Activated CD4-positive, alpha-beta memory T cell treated with anti-CD3 and anti-CD28 coated beads, Interleukin-2, amount 10 ng/mL, durations not matched to agents 7 days and 5 days (primary cell): ENCODE data around the gene CLPTM1L. TPM values are rescaled to one million over a fixed set of nuclear protein-coding genes. Genes with fewer than 3 reads are reported as not detected.
"Not testable (repeated sequence)": the region's sequence is repeated elsewhere in the genome, so short reads cannot be mapped to it uniquely, and the experiment has no call there.

ENCODE experiments used
- CTCF ChIA-PET: fragments of 350-600 bp; sonication (Branson Sonifier 250); formaldehyde crosslinking; loops from one replicate; lab custom pipeline; 2021; ENCODE audit warnings: antibody characterized with exemption, inconsistent platforms; lab: Charles Lee
- POLR2A ChIA-PET: fragments of 350-600 bp; sonication (Branson Sonifier 250); formaldehyde crosslinking; loops from one replicate; lab custom pipeline; 2021; ENCODE audit warnings: antibody characterized with exemption; lab: Charles Lee
- DNase-seq: peaks from one replicate; pipeline ENCODE4 v3.0.0-alpha.2; 2020
- H3K27ac Mint-ChIP-seq: one replicate; pipeline ENCODE4 v1.8.0; 2021; ENCODE audit warnings: mild to moderate bottlenecking, mixed read lengths
- H3K27me3 Mint-ChIP-seq: one replicate; pipeline ENCODE4 v1.8.0; 2021; ENCODE audit warnings: mixed read lengths
- H3K36me3 Mint-ChIP-seq: one replicate; pipeline ENCODE4 v1.8.0; 2021; ENCODE audit warnings: low read depth, mixed read lengths
- H3K4me1 Mint-ChIP-seq: one replicate; pipeline ENCODE4 v1.8.0; 2021; ENCODE audit warnings: mixed read lengths
- H3K4me3 Mint-ChIP-seq: one replicate; pipeline ENCODE4 v1.8.0; 2021; ENCODE audit warnings: mild to moderate bottlenecking, mixed read lengths
- H3K9me3 Mint-ChIP-seq: one replicate; pipeline ENCODE4 v1.8.0; 2021; ENCODE audit warnings: mixed read lengths
- total RNA-seq, 2 experiments: library from RNA; stranded (reverse); gene quantifications; one replicate each; pipeline ENCODE4 v1.2.3, GENCODE V29; 2021

The CLPTM1L gene
- total RNA-seq, 2 experiments from 2014 or later = 99.7 to 101 TPM

DNA sequence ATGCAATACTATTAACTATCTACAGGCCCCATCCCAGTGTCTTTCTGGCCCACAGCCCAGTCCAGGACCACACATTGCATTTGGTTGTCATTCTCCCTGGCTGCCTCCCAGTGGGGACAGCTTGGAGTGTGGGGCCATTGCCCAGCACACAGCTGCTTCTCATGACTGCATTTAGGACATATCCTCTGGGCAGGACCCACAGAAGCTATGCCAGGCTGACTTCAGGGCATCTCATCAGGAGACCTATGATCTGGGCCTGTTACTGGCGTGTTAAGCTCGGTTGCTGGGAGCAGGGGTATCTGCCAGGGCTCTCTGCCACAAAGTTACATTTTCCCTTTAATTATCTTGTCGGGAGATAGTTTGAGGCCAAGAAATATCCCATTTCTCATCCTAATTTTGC is 32.1 kb upstream of the CLPTM1L start:
- Mint-ChIP-seq H3K9me3 (no peaks in the 10 kb centered on the region), H3K27ac (no peak overlapping the region), H3K36me3 (no peaks in the 10 kb centered on the region), H3K4me3 (no peak overlapping the region), H3K4me1 (peaks cover 15% of the 10 kb centered on the region), H3K27me3 (peaks cover 5% of the 10 kb centered on the region)
- ChIA-PET CTCF (no interaction called here), POLR2A (no interaction called here)
- no peak for DNase-seq

DNA sequence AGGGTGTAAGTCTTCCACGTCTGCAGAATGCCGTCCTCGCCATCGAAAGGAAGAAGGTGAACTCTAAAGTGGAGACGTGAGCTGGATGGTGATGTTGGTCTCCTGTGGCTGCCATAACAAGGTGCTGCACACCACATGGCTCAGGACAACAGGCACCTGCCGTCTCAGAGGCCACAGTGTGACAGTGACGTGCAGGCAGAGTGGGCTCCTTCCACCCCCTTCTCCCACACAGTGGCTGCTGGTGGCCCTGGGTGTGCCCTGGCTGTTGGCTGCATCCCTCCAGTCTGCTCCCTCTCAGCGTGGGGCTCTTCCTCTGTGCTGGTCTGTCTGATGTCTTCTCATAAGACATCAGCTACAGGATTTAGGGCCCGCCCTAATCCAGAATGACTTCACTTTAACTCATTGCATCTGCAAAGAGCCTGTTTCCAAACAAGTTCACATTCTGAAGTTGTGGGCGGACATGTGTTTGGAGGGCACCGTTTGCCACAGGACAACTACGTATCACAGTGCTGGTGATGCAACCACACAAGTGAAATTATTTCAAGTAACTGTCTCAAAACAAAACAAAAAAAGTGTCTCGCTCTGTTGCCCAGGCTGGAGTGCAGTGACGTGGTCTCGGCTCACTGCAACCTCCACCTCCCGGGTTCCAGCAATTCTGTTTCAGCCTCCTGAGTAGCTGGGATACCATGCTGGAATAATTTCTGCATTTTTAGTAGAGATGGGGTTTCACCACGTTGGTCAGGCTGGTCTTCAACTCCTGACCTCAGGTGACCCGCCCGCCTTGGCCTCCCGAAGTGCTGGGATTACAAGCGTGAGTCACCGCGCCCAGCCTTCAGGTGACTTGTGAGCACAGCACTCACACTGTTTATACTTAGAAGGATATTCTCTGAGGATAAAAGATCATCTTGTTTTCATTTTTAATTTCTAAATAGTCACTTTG is 31.2 kb upstream of the CLPTM1L start:
- CTCF ChIA-PET = no interaction called here
- H3K27me3 Mint-ChIP-seq = peaks cover 5% of the 10 kb centered on the region
- no peak for DNase-seq
- H3K4me1 Mint-ChIP-seq = peaks cover 10% of the 10 kb centered on the region
- H3K9me3 Mint-ChIP-seq = no peaks in the 10 kb centered on the region
- no peaks in the 10 kb centered on the region for H3K36me3 Mint-ChIP-seq
- POLR2A ChIA-PET = interaction anchor here (0.9 kb wide), 1 partner anchor 10 kb away, joined by 3 read pairs; no protein-coding TSS in a partner anchor
- H3K4me3 Mint-ChIP-seq = no peak overlapping the region
- H3K27ac Mint-ChIP-seq = no peak overlapping the region

GRCh38 chr5:1374679-1375055 is 29.8 kb upstream of the CLPTM1L start:
- no peak overlapping the region for H3K27ac Mint-ChIP-seq
- peaks cover under 1% of the 10 kb centered on the region for H3K4me1 Mint-ChIP-seq
- no peak overlapping the region for H3K4me3 Mint-ChIP-seq
- H3K36me3 Mint-ChIP-seq = no peaks in the 10 kb centered on the region
- peaks cover 5% of the 10 kb centered on the region for H3K27me3 Mint-ChIP-seq
- no peaks in the 10 kb centered on the region for H3K9me3 Mint-ChIP-seq
- ChIA-PET POLR2A (no interaction called here), CTCF (no interaction called here)
- DNase-seq = no peak

DNA sequence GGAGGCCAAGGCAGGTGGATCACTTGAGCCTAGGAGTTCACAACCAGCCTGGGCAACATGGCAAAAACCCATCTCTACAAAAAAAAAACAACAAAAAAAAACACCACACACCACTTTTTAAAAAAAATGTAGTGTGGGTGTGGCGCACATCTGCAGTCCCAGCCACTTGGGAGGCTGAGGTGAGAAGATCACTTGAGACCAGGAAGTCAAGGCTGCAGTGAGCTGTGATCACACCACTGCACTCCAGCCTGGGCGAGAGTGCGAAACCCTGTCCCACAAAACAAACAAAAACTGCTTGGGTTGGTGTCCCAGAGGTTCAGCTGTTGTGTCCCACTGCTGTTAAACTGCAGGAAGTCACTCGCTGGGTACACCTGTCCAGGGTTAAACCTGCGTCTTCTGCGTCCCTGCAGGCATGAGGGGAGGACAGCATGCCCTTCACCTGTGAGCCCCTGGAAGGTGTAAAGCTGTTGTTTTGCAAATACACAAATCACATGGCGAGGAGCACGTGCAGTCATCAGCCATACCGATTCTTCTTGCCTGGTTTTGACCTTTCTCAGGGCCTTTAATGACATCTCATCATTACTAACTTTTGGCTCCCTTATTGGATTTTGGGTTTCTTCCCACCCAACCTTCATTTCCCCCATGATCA is 29.3 kb upstream of the CLPTM1L start:
- Mint-ChIP-seq H3K27ac (no peak overlapping the region), H3K36me3 (no peaks in the 10 kb centered on the region), H3K27me3 (peaks cover 5% of the 10 kb centered on the region), H3K4me3 (no peak overlapping the region), H3K4me1 (no peaks in the 10 kb centered on the region), H3K9me3 (no peaks in the 10 kb centered on the region)
- no peak for DNase-seq
- ChIA-PET CTCF (no interaction called here), POLR2A (no interaction called here)

DNA sequence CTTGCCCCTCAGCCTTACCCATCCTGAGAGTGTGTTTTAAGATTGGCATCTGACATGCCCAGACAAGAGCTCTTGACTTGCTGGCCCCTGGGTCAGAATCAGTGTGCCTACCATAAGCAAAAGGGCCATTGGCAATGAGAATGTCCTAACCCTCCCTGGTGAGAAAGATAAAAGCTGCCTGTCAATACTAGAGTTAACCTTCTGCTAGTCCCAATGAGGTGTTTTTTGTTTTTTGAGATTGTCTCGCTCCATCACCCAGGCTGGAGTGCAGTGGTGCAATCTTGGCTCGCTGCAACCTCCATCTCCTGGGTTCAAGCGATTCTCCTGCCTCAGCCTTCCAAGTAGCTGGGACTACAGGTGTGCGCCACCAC is 27.1 kb upstream of the CLPTM1L start:
- H3K27ac Mint-ChIP-seq = not testable (repeated sequence)

DNA sequence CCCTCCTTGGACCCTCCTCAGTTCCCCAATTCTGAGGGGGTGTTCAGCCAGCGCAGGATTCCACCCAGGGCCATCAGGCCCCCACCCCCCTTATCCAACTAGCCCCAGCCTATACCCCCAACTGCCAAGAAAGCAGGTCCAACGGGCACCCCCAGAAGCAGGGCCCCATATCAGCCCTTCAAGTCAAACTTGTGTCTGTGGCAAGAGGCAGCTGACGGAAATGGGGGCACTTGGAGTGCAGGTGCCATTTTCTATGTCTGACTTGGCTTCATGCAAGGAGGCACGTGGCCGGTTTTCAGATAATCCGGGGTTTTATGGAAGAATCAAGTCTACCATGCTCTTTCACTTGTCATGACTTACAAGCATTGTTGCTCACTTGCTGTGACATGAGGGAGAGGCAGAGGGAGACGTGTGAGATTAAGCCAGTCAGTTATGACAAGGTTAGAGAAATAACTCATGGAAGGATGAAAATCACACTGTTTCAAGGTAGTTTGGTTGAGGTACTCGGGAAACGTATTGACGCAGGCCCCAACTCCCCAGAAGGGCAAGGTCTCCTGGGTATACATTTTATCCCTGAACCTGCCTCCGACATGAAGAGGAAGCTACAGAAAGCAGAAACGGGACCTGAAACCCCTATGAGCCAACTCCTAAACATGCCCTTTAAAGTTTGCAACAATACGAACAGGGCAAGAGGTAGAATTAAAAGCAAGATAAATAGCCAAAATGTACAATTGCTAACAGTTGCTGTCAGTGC is 26.5 kb upstream of the CLPTM1L start:
- DNase-seq = no peak
- Mint-ChIP-seq H3K4me3 (no peak overlapping the region), H3K36me3 (no peaks in the 10 kb centered on the region), H3K27ac (no peak overlapping the region), H3K9me3 (no peaks in the 10 kb centered on the region), H3K27me3 (peaks cover 10% of the 10 kb centered on the region), H3K4me1 (no peaks in the 10 kb centered on the region)
- ChIA-PET CTCF (interaction anchor here (1.3 kb wide), 1 partner anchor 9 kb away, joined by 5 read pairs; no protein-coding TSS in a partner anchor), POLR2A (no interaction called here)

More for the DNA sequence above, 27.1 kb upstream of the CLPTM1L start:
- H3K4me1 Mint-ChIP-seq, H3K27me3 Mint-ChIP-seq, H3K36me3 Mint-ChIP-seq, DNase-seq, H3K9me3 Mint-ChIP-seq, POLR2A ChIA-PET, H3K4me3 Mint-ChIP-seq: not testable (repeated sequence)
- CTCF ChIA-PET = interaction anchor here (1.3 kb wide), 1 partner anchor 8 kb away, joined by 5 read pairs; no protein-coding TSS in a partner anchor

GRCh38 chr5:1370006-1370405 is 25.1 kb upstream of the CLPTM1L start:
- DNase-seq = no peak
- no peak overlapping the region for H3K4me3 Mint-ChIP-seq
- ChIA-PET POLR2A (no interaction called here), CTCF (no interaction called here)
- H3K36me3 Mint-ChIP-seq = no peaks in the 10 kb centered on the region
- no peak overlapping the region for H3K27ac Mint-ChIP-seq
- no peaks in the 10 kb centered on the region for H3K9me3 Mint-ChIP-seq
- H3K4me1 Mint-ChIP-seq = no peaks in the 10 kb centered on the region
- peaks cover 13% of the 10 kb centered on the region for H3K27me3 Mint-ChIP-seq

DNA sequence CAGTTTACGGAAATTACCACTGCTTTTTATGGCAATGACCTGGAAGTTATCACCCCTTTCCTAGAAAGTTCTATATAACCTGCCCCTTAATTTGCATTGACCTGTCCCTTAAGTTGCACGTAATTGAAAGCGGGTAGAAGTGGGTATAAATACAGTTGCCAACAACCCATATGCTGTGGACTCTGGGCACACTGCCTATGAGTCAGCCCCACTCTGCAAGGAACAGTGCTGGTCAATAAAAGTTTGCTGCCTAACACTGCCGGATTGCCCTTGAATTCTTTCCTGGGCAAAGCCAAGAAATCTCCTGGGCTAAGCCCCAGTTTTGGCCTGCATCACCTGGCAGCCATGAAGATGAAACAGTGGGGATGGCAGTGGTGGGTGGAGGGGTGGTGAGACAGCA is 23.9 kb upstream of the CLPTM1L start:
- ChIA-PET CTCF (no interaction called here), POLR2A (no interaction called here)
- no peak overlapping the region for H3K27ac Mint-ChIP-seq
- H3K27me3 Mint-ChIP-seq = peaks cover 13% of the 10 kb centered on the region
- DNase-seq = no peak
- no peaks in the 10 kb centered on the region for H3K9me3 Mint-ChIP-seq
- no peaks in the 10 kb centered on the region for H3K4me1 Mint-ChIP-seq
- no peaks in the 10 kb centered on the region for H3K36me3 Mint-ChIP-seq
- H3K4me3 Mint-ChIP-seq = no peak overlapping the region

DNA sequence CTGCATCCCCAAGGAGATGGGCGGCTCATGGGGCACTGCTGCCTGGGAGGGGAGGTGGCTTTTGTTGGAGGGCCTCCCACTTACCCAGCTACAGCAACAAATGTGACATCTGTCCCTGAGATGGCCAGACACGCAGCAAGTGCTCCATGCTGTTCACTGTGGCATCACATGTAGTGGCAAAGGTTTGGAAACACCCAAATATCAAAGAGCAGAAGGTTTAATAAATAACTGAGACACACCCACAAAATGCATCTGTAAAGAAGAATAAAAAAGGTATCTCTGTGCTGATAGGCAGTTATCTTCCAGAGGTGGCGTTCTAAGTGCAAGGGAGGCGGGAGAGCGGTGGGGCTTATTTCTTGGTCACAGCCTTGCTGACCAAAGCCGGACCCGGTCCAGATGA is 23.3 kb upstream of the CLPTM1L start:
- no peaks in the 10 kb centered on the region for H3K9me3 Mint-ChIP-seq
- no peak for DNase-seq
- no peaks in the 10 kb centered on the region for H3K4me1 Mint-ChIP-seq
- no peak overlapping the region for H3K4me3 Mint-ChIP-seq
- ChIA-PET CTCF (no interaction called here), POLR2A (no interaction called here)
- no peak overlapping the region for H3K27ac Mint-ChIP-seq
- peaks cover 16% of the 10 kb centered on the region for H3K27me3 Mint-ChIP-seq
- no peaks in the 10 kb centered on the region for H3K36me3 Mint-ChIP-seq

- Mint-ChIP-seq H3K36me3 (no peaks in the 10 kb centered on the region), H3K4me3 (no peak overlapping the region)
Measured at GRCh38 chr5:1367149-1367548, 22.2 kb upstream of the CLPTM1L start.

GRCh38 chr5:1366514-1366913 is 21.6 kb upstream of the CLPTM1L start:
- no peak overlapping the region for H3K27ac Mint-ChIP-seq
- POLR2A ChIA-PET = no interaction called here
- no peaks in the 10 kb centered on the region for H3K4me1 Mint-ChIP-seq
- CTCF ChIA-PET = no interaction called here
- no peak overlapping the region for H3K4me3 Mint-ChIP-seq
- no peaks in the 10 kb centered on the region for H3K36me3 Mint-ChIP-seq
- H3K9me3 Mint-ChIP-seq = no peaks in the 10 kb centered on the region
- no peak for DNase-seq
- H3K27me3 Mint-ChIP-seq = peaks cover 18% of the 10 kb centered on the region

More at GRCh38 chr5:1367149-1367548, 22.2 kb upstream of the CLPTM1L start:
- ChIA-PET POLR2A (no interaction called here), CTCF (no interaction called here)
- Mint-ChIP-seq H3K27ac (no peak overlapping the region), H3K27me3 (peaks cover 18% of the 10 kb centered on the region), H3K4me1 (no peaks in the 10 kb centered on the region), H3K9me3 (no peaks in the 10 kb centered on the region)
- no peak for DNase-seq

DNA sequence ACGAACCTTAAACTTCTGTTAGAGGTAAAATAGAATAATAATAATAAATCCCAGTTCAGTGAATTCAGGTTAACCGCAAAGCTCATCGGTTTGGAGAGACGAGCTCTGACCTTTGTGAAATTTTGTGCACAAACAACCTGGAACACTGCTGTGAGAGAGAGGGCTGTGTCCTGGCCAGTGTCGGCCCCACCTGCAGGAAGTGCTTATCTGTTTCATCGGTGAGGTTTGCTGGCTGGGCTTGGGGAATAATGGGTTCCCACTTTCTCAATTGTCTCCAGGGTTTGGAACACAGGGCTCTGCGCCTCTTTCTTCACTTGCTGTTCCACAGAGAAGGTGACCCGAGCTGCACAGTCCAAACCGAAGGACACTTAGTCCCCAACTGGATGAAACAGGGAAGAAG is 19.3 kb upstream of the CLPTM1L start:
- H3K36me3 Mint-ChIP-seq = no peaks in the 10 kb centered on the region
- ChIA-PET CTCF (interaction anchor here (1.4 kb wide), 1 partner anchor 16 kb away, joined by 3 read pairs; no protein-coding TSS in a partner anchor), POLR2A (no interaction called here)
- H3K4me1 Mint-ChIP-seq = no peaks in the 10 kb centered on the region
- no peak overlapping the region for H3K27ac Mint-ChIP-seq
- H3K9me3 Mint-ChIP-seq = no peaks in the 10 kb centered on the region
- H3K27me3 Mint-ChIP-seq = peaks cover 18% of the 10 kb centered on the region
- no peak overlapping the region for H3K4me3 Mint-ChIP-seq
- DNase-seq = no peak

DNA sequence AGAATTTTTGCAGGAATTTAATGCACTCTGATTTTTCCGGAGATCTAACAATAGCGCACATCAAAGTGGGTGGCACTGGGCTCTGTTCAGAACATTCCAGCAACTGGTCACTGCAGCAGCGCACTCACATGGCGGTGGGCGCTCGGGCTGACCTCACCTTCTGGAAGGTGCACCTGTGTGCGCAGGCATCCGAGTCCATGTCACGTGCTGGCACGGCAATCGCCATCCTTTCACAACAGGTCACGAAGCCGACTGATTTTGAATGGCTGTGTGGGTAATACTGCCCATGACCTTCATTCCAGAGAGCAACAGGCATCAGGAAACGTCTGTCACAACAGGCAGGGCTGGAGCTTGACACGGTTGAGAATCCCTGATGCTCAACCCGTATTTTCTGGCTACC is 18.7 kb upstream of the CLPTM1L start:
- Mint-ChIP-seq H3K36me3 (no peaks in the 10 kb centered on the region), H3K27ac (no peak overlapping the region), H3K4me1 (no peaks in the 10 kb centered on the region), H3K4me3 (no peak overlapping the region), H3K9me3 (no peaks in the 10 kb centered on the region), H3K27me3 (peaks cover 18% of the 10 kb centered on the region)
- POLR2A ChIA-PET = no interaction called here
- no peak for DNase-seq
- CTCF ChIA-PET = interaction anchor here (1.4 kb wide), 1 partner anchor 16 kb away, joined by 3 read pairs; no protein-coding TSS in a partner anchor
